Left lung (tissue), 10 donors: ENCODE data around the gene ABCC10. TPM values are rescaled to one million over a fixed set of nuclear protein-coding genes. Genes with fewer than 3 reads are reported as not detected.

Experiments
- ATAC-seq: fragments of 200-7000 bp; cut with Tn5 transposase; one replicate; pipeline ENCODE4 v1.9.1; 2020; ENCODE audit warnings: moderate library complexity
- DNase-seq, 4 donors: peaks; one replicate each; pipeline ENCODE4 v3.0.0-alpha.2; 2013 to 2020
- H3K27ac ChIP-seq, 2 donors: fragments of 200-600 bp; sonication (generic) in 1 of 2; one replicate each; pipeline versions ENCODE4 v1.5.0 to v1.8.0; 2020 to 2021
- H3K27me3 ChIP-seq, 2 donors: fragments of 200-600 bp; sonication (generic) in 1 of 2; one replicate each; pipeline versions ENCODE4 v1.5.0 to v1.8.0; 2020 to 2021
- H3K36me3 ChIP-seq, 2 donors: fragments of 200-600 bp; sonication (generic) in 1 of 2; one replicate each; pipeline versions ENCODE4 v1.5.0 to v1.8.0; 2020 to 2021
- H3K4me1 ChIP-seq, 2 donors: fragments of 200-600 bp; one replicate each; pipeline ENCODE4 v1.8.0; 2021
- H3K4me3 ChIP-seq, 2 donors: fragments of 200-600 bp; sonication (generic) in 1 of 2; one replicate each; pipeline versions ENCODE4 v1.5.0 to v1.8.0; 2020 to 2021; ENCODE audit warnings: mild to moderate bottlenecking in 1 of 2
- H3K9me3 ChIP-seq, 2 donors: fragments of 200-600 bp; sonication (generic) in 1 of 2; one replicate each; pipeline versions ENCODE4 v1.5.0 to v1.8.0; 2020 to 2021
- CTCF ChIP-seq, 2 donors: fragments of 200-600 bp; sonication (generic) in 1 of 2; IDR thresholded peaks; one replicate each; pipeline versions ENCODE4 v1.5.0 to v1.8.0; 2021; ENCODE audit warnings: antibody characterized with exemption in 2 of 2
- intact Hi-C, 2 donors: fragments of 100-400 bp; cut with DNase I; formaldehyde crosslinking; loops; one replicate each; pipeline versions ENCODE4 v1.11.2 to v1.14.2; 2022
- polyA plus RNA-seq, 6 donors: library from polyadenylated mRNA; unstranded; fragments of 120-200 nt; gene quantifications; one replicate each; pipeline ENCODE4 v1.2.1, GENCODE V29; 2013; ENCODE audit not compliant: insufficient read length in 6 of 6
- total RNA-seq, 2 donors: library from RNA; stranded (reverse); fragmentation: NEBNext Ultra II Directional; extraction: Animal tissue kit (Norgen Biotek cat#: 25700); gene quantifications; one replicate each; pipeline ENCODE4 v1.2.1, GENCODE V29; 2021
- donor health status: DM: no; HTN: yes; CAD: no.
- donor health status: DM: no; HTN: no; CAD: no.

ABCC10 gene
- total and polyA plus RNA-seq, 8 donors, result 19.7 to 43.8 (median 30.0) TPM

- peaks cover 12 to 36% of the 10 kb centered on the region in 2 donors for H3K4me1 ChIP-seq
- TF ChIP-seq CTCF (IDR thresholded peaks at IDR 0.05), result no peak
- intact Hi-C loops, result loop anchor here in 1 of 2 donors (5.0 kb wide), 1 partner anchor 37 kb away; the partner anchor contains the start of gene DLK2
- no peaks in the 10 kb centered on the region for H3K9me3 ChIP-seq
- ATAC-seq (no peak), DNase-seq (no peak)
- H3K27ac ChIP-seq, result no peak overlapping the region
- H3K4me3 ChIP-seq, result no peak overlapping the region
- H3K27me3 ChIP-seq, result no peaks in the 10 kb centered on the region
- H3K36me3 ChIP-seq, result peaks cover 0 to 27% of the 10 kb centered on the region in 2 donors
Observed at GRCh38 chr6:43494321-43494720, 67.0 kb downstream of the ABCC10 start.

- H3K27me3 ChIP-seq, result no peaks in the 10 kb centered on the region
- TF ChIP-seq CTCF (IDR thresholded peaks at IDR 0.05), result no peak
- H3K4me3 ChIP-seq, result no peak overlapping the region
- peaks cover 12 to 36% of the 10 kb centered on the region in 2 donors for H3K4me1 ChIP-seq
- ATAC-seq (no peak), DNase-seq (no peak)
- no peak overlapping the region for H3K27ac ChIP-seq
- no peaks in the 10 kb centered on the region for H3K9me3 ChIP-seq
- peaks cover 3 to 30% of the 10 kb centered on the region in 2 donors for H3K36me3 ChIP-seq
- intact Hi-C loops, result loop anchor here in 1 of 2 donors (5.0 kb wide), 1 partner anchor 37 kb away; the partner anchor contains the start of gene DLK2
Observed at GRCh38 chr6:43494766-43495165, 67.4 kb downstream of the ABCC10 start.

GRCh38 chr6:43495409-43495941 lies 68.1 kb downstream of the ABCC10 start:
- intact Hi-C loops, result no loop called here
- no peak overlapping the region for H3K27ac ChIP-seq
- H3K27me3 ChIP-seq, result no peaks in the 10 kb centered on the region
- DNase-seq, result no peak
- peaks cover 12 to 36% of the 10 kb centered on the region in 2 donors for H3K4me1 ChIP-seq
- H3K9me3 ChIP-seq, result no peaks in the 10 kb centered on the region
- peaks cover 3 to 34% of the 10 kb centered on the region in 2 donors for H3K36me3 ChIP-seq
- no peak for ATAC-seq
- no peak for TF ChIP-seq CTCF (IDR thresholded peaks at IDR 0.05)
- no peak overlapping the region for H3K4me3 ChIP-seq

GRCh38 chr6:43496370-43497128 lies 69.2 kb downstream of the ABCC10 start:
- Histone ChIP-seq H3K36me3 (peaks cover 3 to 44% of the 10 kb centered on the region in 2 donors), H3K9me3 (no peaks in the 10 kb centered on the region), H3K27me3 (no peaks in the 10 kb centered on the region), H3K4me1 (peaks cover 12 to 36% of the 10 kb centered on the region in 2 donors), H3K4me3 (no peak overlapping the region), H3K27ac (no peak overlapping the region)
- intact Hi-C loops, result no loop called here
- TF ChIP-seq CTCF (IDR thresholded peaks at IDR 0.05), result peak in 1 of 2 donors; percentile 25
- ATAC-seq (peak; percentile 36), DNase-seq (no peak)

- no peaks in the 10 kb centered on the region for H3K9me3 ChIP-seq
- no peaks in the 10 kb centered on the region for H3K27me3 ChIP-seq
- no peak for TF ChIP-seq CTCF (IDR thresholded peaks at IDR 0.05)
- peaks cover 3 to 46% of the 10 kb centered on the region in 2 donors for H3K36me3 ChIP-seq
- H3K4me1 ChIP-seq, result peaks cover 8 to 31% of the 10 kb centered on the region in 2 donors
- no peak overlapping the region for H3K4me3 ChIP-seq
- H3K27ac ChIP-seq, result no peak overlapping the region
- intact Hi-C loops, result no loop called here
- ATAC-seq, result no peak
- no peak for DNase-seq
Observed at GRCh38 chr6:43497129-43497396, 69.7 kb downstream of the ABCC10 start.
